ENCODE data around the gene PNN. TPM values are rescaled to one million over a fixed set of nuclear protein-coding genes. Genes with fewer than 3 reads are reported as not detected.

The PNN gene
- total and polyA plus RNA-seq, 9 of the 15 experiments (the other 6 are each of a cell fraction or from before 2014, with no cell fraction given), result 30.2 to 188 (median 69.7) TPM

DNA sequence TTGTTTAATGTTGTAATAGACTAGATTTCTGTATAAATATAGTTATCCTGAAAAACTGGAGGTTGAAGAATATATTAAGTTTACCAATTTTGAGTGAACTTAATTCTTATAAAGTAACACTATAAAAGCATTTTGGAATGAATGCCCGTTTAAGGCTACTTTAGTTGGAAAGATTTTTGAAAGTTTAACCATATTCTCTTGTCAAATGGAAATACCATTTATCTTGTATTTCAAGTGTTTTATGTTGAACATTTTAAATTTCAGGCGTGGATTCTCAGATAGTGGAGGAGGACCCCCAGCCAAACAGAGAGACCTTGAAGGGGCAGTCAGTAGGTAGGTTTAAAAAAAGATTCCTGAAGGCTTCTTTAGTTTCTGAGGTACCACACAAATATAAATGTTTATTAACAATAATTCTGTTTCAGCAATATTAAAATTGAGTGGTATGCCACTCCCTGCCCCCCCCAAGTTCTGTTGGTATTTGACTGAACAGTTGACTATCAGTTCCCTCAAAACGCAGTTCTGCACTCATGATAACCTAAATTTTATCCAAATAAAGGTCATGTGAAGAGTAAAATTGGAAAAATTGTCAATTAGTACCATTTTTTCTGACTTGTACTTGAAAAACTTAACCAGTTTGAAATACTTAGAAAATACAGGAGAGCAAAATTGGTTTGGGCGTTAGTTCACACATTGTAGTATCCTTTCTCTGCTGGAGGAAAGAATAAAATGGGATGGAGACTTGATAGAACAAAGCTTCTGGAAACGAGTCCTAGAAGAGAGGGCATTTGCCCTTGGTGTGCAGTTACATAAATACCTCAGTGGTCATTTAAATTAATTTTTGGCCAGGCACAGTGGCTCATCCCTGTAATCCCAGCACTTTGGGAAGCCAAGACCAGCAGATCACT, 1.5 kb downstream of the PNN start:
- Histone ChIP-seq H3K27ac (ENCODE audit: extremely low read depth, low read depth, low read length) (peak overlapping the region; percentile 94; the same call in 2 of the 3 replicates), H3K36me3 (ENCODE audit: control insufficient read depth, insufficient read depth, low read length) (peaks cover 58% of the 10 kb centered on the region), H3K4me3 (peak overlapping the region; percentile 90), H3K27me3 (ENCODE audit: control insufficient read depth in 2 of 2, insufficient read depth in 2 of 2, low read length in 2 of 2) (no peaks in the 10 kb centered on the region), H4K20me1 (replicated peaks; ENCODE audit: control insufficient read depth, insufficient read depth, low read length) (no peaks in the 10 kb centered on the region), H2AFZ (ENCODE audit: low read depth, low read length) (no peak overlapping the region), H3K4me2 (ENCODE audit: insufficient read depth, low read length) (peak overlapping the region; percentile 83), H3K9me3 (replicated peaks; ENCODE audit: control insufficient read depth, insufficient read depth, low read depth, low read length) (no peaks in the 10 kb centered on the region), H3K9ac (ENCODE audit: insufficient read depth in 1 of 2, low read depth in 2 of 2, low read length in 2 of 2) (peak overlapping the region; percentile 73 to 96; a peak in 3 of 4 replicates), H3K79me2 (ENCODE audit: control insufficient read depth, insufficient read depth, low read length) (peaks cover 40% of the 10 kb centered on the region), H3K9me1 (ENCODE audit: control insufficient read depth, insufficient read depth, low read length) (no peaks in the 10 kb centered on the region), H3K4me1 (replicated peaks in 1 of 2; ENCODE audit: control insufficient read depth in 2 of 2, insufficient read depth in 2 of 2, low read length in 2 of 2) (peaks cover 9 to 13% of the 10 kb centered on the region in 2 experiments; a peak in 4 of 5 replicates)
- no peak for ATAC-seq
- in situ Hi-C loops (cut with MboI), result no loop called here
- intact Hi-C loops (cut with micrococcal nuclease), result loop anchor here (10.0 kb wide), 1 partner anchor 88 kb away; no protein-coding TSS in a partner anchor
- CTCF ChIA-PET (ENCODE audit: low intra/inter-chr PET ratio), result interaction anchor here (0.7 kb wide), 1 partner anchor 9 kb away, joined by 3 read pairs; no protein-coding TSS in a partner anchor
- POLR2A ChIA-PET, result no interaction called here
- FAIRE-seq, result no peak
- TF ChIP-seq ZBTB9 (CRISPR knock-in tag; IDR thresholded peaks at IDR 0.05), result no peak
- no peak for TF ChIP-seq TAF1 (IDR thresholded peaks at IDR 0.05; ENCODE audit: control insufficient read depth, extremely low read depth, insufficient read depth, low read length, severe bottlenecking)
- no peak for TF ChIP-seq ZNF318 (IDR thresholded peaks at IDR 0.05; ENCODE audit: borderline replicate concordance in 1 of 2, low read depth in 1 of 2)
- TF ChIP-seq ZNF75A (CRISPR knock-in tag; IDR thresholded peaks at IDR 0.05), result no peak
- 0 out of 2 replicates have a peak, but pooled peaks have one; percentile 8 for TF ChIP-seq POLR2G (IDR thresholded peaks at IDR 0.05; ENCODE audit: low read depth, low read length)
- no peak for TF ChIP-seq ZBTB49 (CRISPR knock-in tag; IDR thresholded peaks at IDR 0.05; ENCODE audit: borderline replicate concordance)
- BruUV-seq (replicated peaks), result no TSS peak
- no peak for DNase-seq (ENCODE audit: extremely low read depth in 1 of 4, low spot score in 3 of 4)
- WGBS (ENCODE audit: insufficient coverage, low coverage, missing lambda C conversion rate), result 34% methylated on average over 5 of the region's 5 CpGs

Measured in K562 (cell line).